ENCODE results near the gene ESYT3.

ESYT3 gene

DNA sequence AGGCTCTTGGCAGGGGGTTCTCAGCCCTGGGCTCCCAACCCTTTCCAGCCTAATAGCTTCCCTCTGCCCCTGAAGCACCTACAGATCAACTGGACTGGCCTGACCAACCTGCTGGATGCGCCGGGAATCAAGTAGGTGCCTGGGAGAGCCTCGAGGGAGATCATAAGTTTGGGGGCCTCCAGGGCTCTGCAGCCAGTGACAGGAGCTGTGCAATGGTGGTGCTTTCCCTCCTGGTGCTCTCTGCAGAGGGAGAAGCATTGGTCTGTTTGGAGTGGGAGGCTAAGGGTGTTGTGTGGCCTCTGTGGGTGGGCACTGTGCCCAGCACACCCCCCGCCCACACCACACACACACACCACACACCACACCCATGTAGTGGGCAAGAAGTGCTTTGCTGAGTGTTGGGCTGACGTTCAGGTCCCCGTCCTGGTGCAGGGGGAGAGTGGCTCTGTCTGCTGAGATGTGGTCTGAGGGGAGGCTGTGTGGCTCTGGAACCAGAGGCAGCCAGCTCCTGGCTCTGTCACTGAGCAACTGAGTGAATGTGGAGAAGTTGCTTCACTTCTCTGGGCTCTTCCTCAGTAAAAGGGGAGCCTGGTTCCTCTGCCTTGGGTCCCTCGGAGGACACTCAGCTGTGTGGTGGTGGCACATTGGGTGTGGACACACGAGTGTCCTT is 26.3 kb downstream of the ESYT3 start:
- TF ChIP-seq, protein P1, sequence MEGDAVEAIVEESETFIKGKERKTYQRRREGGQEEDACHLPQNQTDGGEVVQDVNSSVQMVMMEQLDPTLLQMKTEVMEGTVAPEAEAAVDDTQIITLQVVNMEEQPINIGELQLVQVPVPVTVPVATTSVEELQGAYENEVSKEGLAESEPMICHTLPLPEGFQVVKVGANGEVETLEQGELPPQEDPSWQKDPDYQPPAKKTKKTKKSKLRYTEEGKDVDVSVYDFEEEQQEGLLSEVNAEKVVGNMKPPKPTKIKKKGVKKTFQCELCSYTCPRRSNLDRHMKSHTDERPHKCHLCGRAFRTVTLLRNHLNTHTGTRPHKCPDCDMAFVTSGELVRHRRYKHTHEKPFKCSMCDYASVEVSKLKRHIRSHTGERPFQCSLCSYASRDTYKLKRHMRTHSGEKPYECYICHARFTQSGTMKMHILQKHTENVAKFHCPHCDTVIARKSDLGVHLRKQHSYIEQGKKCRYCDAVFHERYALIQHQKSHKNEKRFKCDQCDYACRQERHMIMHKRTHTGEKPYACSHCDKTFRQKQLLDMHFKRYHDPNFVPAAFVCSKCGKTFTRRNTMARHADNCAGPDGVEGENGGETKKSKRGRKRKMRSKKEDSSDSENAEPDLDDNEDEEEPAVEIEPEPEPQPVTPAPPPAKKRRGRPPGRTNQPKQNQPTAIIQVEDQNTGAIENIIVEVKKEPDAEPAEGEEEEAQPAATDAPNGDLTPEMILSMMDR (conservative IDR thresholded peaks at IDR 0.05) = no peak
- H3K27ac ChIP-seq = no peak overlapping the region

- H3K27ac ChIP-seq = no peak overlapping the region
- TF ChIP-seq, protein P1 (conservative IDR thresholded peaks at IDR 0.05) = no peak
These were observed 26.8 kb downstream of the ESYT3 start for GRCh38 chr3:138461246-138461645.

GRCh38 chr3:138461896-138462295 is 27.5 kb downstream of the ESYT3 start:
- H3K27ac ChIP-seq = no peak overlapping the region
- TF ChIP-seq, protein P1 (conservative IDR thresholded peaks at IDR 0.05) = no peak

DNA sequence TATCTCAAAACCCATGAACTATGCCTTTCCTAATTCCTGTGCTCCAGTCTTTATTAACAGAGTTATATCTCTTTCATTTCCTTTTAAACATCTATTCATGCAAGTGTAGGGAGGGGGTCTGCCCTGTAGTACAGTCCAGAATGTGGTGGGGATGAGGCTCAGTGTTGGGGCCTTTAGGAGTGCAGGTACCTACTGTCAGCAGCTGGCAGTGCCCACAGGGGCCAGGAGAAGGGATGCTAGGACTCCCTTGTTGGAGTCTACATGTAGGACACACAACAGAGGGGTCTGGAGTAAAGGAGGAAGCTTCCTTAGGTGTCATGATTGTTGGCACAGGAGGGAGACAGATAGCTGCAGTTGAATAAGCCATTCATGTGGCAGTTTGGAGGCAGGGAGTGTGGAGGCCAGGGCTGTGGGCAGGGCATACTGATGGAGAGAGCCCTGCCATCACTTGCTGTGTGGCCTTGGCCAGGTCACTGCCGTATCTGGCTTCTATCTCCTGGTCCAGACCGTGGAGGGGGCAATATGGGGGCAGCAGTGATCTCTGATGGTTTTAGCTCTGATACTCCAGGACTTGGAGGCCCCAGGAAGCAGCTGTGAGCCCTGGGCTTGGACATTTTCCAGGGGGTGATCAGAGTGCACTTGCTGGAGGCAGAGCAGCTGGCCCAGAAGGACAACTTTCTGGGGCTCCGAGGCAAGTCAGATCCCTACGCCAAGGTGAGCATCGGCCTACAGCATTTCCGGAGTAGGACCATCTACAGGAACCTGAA is 29.5 kb downstream of the ESYT3 start:
- TF ChIP-seq, protein P1 (conservative IDR thresholded peaks at IDR 0.05) = no peak
- no peak overlapping the region for H3K27ac ChIP-seq

DNA sequence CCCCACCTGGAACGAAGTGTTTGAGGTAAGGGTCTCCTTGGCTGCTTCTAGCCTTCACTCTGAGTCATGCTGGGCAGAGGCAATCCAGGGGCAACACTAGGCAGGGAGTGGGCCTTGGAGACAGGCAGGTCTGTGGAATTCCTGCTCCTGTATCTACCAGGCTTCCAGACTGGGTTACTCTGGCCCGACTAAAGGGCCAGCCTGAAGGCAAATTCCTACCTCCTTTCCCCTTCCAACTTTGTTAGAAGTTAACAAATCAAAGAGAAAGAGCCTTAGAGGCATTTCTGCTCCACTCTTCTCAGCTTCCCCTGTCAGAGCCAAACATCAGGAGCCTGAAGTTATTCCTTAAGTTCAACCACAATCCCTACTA is 30.1 kb downstream of the ESYT3 start:
- TF ChIP-seq, protein P1 (conservative IDR thresholded peaks at IDR 0.05) = no peak
- no peak overlapping the region for H3K27ac ChIP-seq

- TF ChIP-seq, protein P1 (conservative IDR thresholded peaks at IDR 0.05) = no peak
- no peak overlapping the region for H3K27ac ChIP-seq
These were observed 31.0 kb downstream of the ESYT3 start for GRCh38 chr3:138465451-138465850.

DNA sequence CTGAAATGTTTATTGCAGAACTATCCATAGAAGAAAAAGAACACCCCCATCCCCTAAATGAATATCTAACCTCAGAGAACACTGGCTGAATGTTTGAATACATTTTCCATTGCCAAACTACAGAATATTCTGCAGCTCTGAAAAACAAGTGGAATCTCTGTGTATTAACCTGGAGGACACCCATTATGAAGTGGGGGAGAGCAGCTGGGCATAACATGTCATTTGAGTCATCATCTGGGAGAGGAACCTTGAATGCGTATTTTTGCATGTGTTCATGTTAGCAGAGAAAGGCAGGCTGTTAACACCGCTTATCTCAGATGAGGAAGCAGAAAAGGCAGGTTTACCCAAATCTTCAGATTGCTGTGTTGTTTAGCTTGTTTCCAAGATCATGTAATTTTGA is 31.5 kb downstream of the ESYT3 start:
- TF ChIP-seq, protein P1 (conservative IDR thresholded peaks at IDR 0.05) = no peak

More for the DNA sequence above, 31.5 kb downstream of the ESYT3 start:
- no peak overlapping the region for H3K27ac ChIP-seq

Data from VCaP (cell line).